MCF 10A (cell line): ENCODE measurements around the gene RAC2. TPM values are rescaled to one million over a fixed set of nuclear protein-coding genes. Genes with fewer than 3 reads are reported as not detected.

Experiments
- BruUV-seq: library from RNA; stranded (reverse); fragments of 400-500 nt; replicated peaks from 2 replicates; lab custom pipeline; 2021; lab: Mats Ljungman, UMichigan
- CTCF ChIA-PET: fragments of 300-600 bp; sonication (Branson Sonifier 250); formaldehyde crosslinking; extraction: SDS; loops from one replicate; lab custom pipeline; 2021; ENCODE audit warnings: antibody characterized with exemption, inconsistent platforms; lab: Yijun Ruan, JAX
- POLR2A ChIA-PET: fragments of 300-600, 350-650 bp; sonication (Branson Sonifier 250); formaldehyde crosslinking; extraction: SDS; loops from one replicate; lab custom pipeline; 2020; ENCODE audit warnings: antibody characterized with exemption, inconsistent platforms; lab: Yijun Ruan, JAX
- DNase-seq: peaks from one replicate; pipeline ENCODE4 v3.0.0-alpha.2; 2018; ENCODE audit not compliant: unreplicated experiment
- H3K27ac Mint-ChIP-seq: one replicate; pipeline ENCODE4 v1.8.0; 2022; ENCODE audit warnings: mild to moderate bottlenecking, low read depth, mixed read lengths; ENCODE audit not compliant: unreplicated experiment
- H3K27me3 Mint-ChIP-seq: one replicate; pipeline ENCODE4 v1.8.0; 2022; ENCODE audit warnings: mixed read lengths; ENCODE audit not compliant: insufficient read depth, unreplicated experiment
- H3K36me3 Mint-ChIP-seq: one replicate; pipeline ENCODE4 v1.8.0; 2022; ENCODE audit warnings: mild to moderate bottlenecking, moderate library complexity, mixed read lengths; ENCODE audit not compliant: insufficient read depth, unreplicated experiment
- H3K4me1 Mint-ChIP-seq: one replicate; pipeline ENCODE4 v1.8.0; 2022; ENCODE audit warnings: mixed read lengths; ENCODE audit not compliant: insufficient read depth, unreplicated experiment
- H3K4me3 Mint-ChIP-seq: one replicate; pipeline ENCODE4 v1.8.0; 2022; ENCODE audit warnings: mild to moderate bottlenecking, moderate library complexity, mixed read lengths; ENCODE audit not compliant: unreplicated experiment
- H3K9me3 Mint-ChIP-seq: one replicate; pipeline ENCODE4 v1.8.0; 2022; ENCODE audit warnings: mixed read lengths; ENCODE audit not compliant: unreplicated experiment
- CTCF ChIP-seq: fragments of 200-600 bp; IDR thresholded peaks from one replicate; pipeline ENCODE4 v1.8.0; 2022; ENCODE audit warnings: antibody characterized with exemption, mild to moderate bottlenecking; ENCODE audit not compliant: unreplicated experiment
- intact Hi-C: fragments of 100-400 bp; cut with micrococcal nuclease; formaldehyde crosslinking; loops from 2 replicates; pipeline ENCODE4 v1.14.1; 2022
- total RNA-seq: library from RNA; stranded (reverse); gene quantifications from 2 replicates; pipeline ENCODE4 v1.2.3, GENCODE V29; 2022

Gene RAC2
- total RNA-seq, 1 experiment from 2014 or later, result 42.4 TPM

GRCh38 chr22:37276776-37277175, 32.7 kb upstream of the RAC2 start:
- peak; percentile 37 for DNase-seq
- Mint-ChIP-seq H3K4me1 (no peaks in the 10 kb centered on the region), H3K4me3 (no peak overlapping the region), H3K27ac (no peak overlapping the region), H3K9me3 (no peaks in the 10 kb centered on the region), H3K27me3 (no peaks in the 10 kb centered on the region), H3K36me3 (no peaks in the 10 kb centered on the region)
- no TSS peak for BruUV-seq
- ChIA-PET CTCF (interaction anchor here (0.7 to 1.6 kb wide), 2 partner anchors 16 to 331 kb away, joined by 3 to 8 read pairs; no protein-coding TSS in a partner anchor), POLR2A (no interaction called here)
- no peak for TF ChIP-seq CTCF
- intact Hi-C loops, result no loop called here

DNA sequence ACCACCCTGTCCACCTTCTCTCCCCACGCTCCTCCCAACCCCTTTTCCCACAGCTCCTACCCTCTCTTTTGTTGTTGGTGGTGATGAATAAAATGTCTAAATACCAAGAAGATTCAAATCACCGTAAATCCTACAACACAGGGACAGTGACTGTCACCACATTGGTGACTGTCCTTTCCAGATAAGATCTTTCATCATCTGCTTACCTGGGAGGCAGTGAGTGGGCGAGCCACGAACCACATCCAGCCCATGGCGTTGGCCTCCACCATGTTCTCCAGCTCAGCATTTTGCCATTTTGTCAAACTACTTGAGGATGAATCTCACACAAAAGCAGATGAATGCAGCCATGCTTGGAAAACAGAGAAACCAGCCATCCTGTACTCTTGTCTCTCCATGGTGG, 31.6 kb upstream of the RAC2 start:
- BruUV-seq, result no TSS peak
- Mint-ChIP-seq H3K36me3 (no peaks in the 10 kb centered on the region), H3K27me3 (no peaks in the 10 kb centered on the region), H3K27ac (no peak overlapping the region), H3K4me3 (no peak overlapping the region), H3K4me1 (no peaks in the 10 kb centered on the region), H3K9me3 (no peaks in the 10 kb centered on the region)
- no peak for TF ChIP-seq CTCF
- DNase-seq, result no peak
- intact Hi-C loops, result no loop called here
- ChIA-PET CTCF (interaction anchor here (0.5 to 0.9 kb wide), 2 partner anchors 15 to 292 kb away, joined by 3 to 4 read pairs; no protein-coding TSS in a partner anchor), POLR2A (no interaction called here)

GRCh38 chr22:37275134-37275533, 31.1 kb upstream of the RAC2 start:
- Mint-ChIP-seq H3K4me1 (no peaks in the 10 kb centered on the region), H3K4me3 (no peak overlapping the region), H3K27ac (no peak overlapping the region), H3K27me3 (no peaks in the 10 kb centered on the region), H3K9me3 (no peaks in the 10 kb centered on the region), H3K36me3 (no peaks in the 10 kb centered on the region)
- intact Hi-C loops, result no loop called here
- no peak for TF ChIP-seq CTCF
- BruUV-seq, result no TSS peak
- DNase-seq, result no peak
- CTCF ChIA-PET, result interaction anchor here (0.5 kb wide), 1 partner anchor 292 kb away, joined by 3 read pairs; no protein-coding TSS in a partner anchor
- POLR2A ChIA-PET, result interaction anchor here (0.6 kb wide), 1 partner anchor 10 kb away, joined by 3 read pairs; no protein-coding TSS in a partner anchor

GRCh38 chr22:37274380-37274862, 30.4 kb upstream of the RAC2 start:
- CTCF ChIA-PET, result interaction anchor here (0.7 kb wide), 1 partner anchor 296 kb away, joined by 3 read pairs; no protein-coding TSS in a partner anchor
- DNase-seq, result no peak
- Mint-ChIP-seq H3K9me3 (no peaks in the 10 kb centered on the region), H3K4me1 (no peaks in the 10 kb centered on the region), H3K27me3 (no peaks in the 10 kb centered on the region), H3K27ac (no peak overlapping the region), H3K4me3 (no peak overlapping the region), H3K36me3 (no peaks in the 10 kb centered on the region)
- POLR2A ChIA-PET, result no interaction called here
- BruUV-seq, result no TSS peak
- no peak for TF ChIP-seq CTCF
- intact Hi-C loops, result no loop called here
